Astrocyte (in vitro differentiated cells and primary cell): ENCODE results near the gene SLC16A7.

Experiments used
- CTCF ChIP-seq: IDR thresholded peaks from 2 replicates; pipeline ENCODE4 v1.5.1; 2011; ENCODE audit warnings: low read depth, mild to moderate bottlenecking, inconsistent platforms, low read length, moderate library complexity; ENCODE audit not compliant: insufficient read depth
- EZH2 ChIP-seq: IDR thresholded peaks from 2 replicates; pipeline ENCODE4 v1.6.1; 2012; ENCODE audit warnings: mild to moderate bottlenecking, low read length, inconsistent platforms; ENCODE audit not compliant: insufficient read depth

GRCh38 chr12:59672273-59672672 is 76.4 kb downstream of the SLC16A7 start:
- no peak for TF ChIP-seq CTCF
- TF ChIP-seq EZH2: no peak
